Measurements from ENCODE around the gene MLYCD. TPM values are rescaled to one million over a fixed set of nuclear protein-coding genes. Genes with fewer than 3 reads are reported as not detected.

The MLYCD gene
- total RNA-seq, 1 donor: 2.9 TPM

- no peaks in the 10 kb centered on the region for H3K9me3 ChIP-seq (ENCODE audit: low read depth, low read length)
- H3K4me1 ChIP-seq (ENCODE audit: insufficient read depth, low read length): no peaks in the 10 kb centered on the region
- no peak overlapping the region for H3K4me3 ChIP-seq (ENCODE audit: low read length)
- H3K27me3 ChIP-seq (ENCODE audit: insufficient read depth, low read length): no peaks in the 10 kb centered on the region
Observed at GRCh38 chr16:83911290-83911689, 12.4 kb downstream of the MLYCD start.

GRCh38 chr16:83912519-83913244 is 13.8 kb downstream of the MLYCD start:
- no peaks in the 10 kb centered on the region for H3K9me3 ChIP-seq (ENCODE audit: low read depth, low read length)
- no peaks in the 10 kb centered on the region for H3K27me3 ChIP-seq (ENCODE audit: insufficient read depth, low read length)
- no peak overlapping the region for H3K4me3 ChIP-seq (ENCODE audit: low read length)

GRCh38 chr16:83913245-83913633 is 14.3 kb downstream of the MLYCD start:
- Histone ChIP-seq H3K4me1 (ENCODE audit: insufficient read depth, low read length) (no peaks in the 10 kb centered on the region), H3K9me3 (ENCODE audit: low read depth, low read length) (no peaks in the 10 kb centered on the region), H3K4me3 (ENCODE audit: low read length) (no peak overlapping the region), H3K27me3 (ENCODE audit: insufficient read depth, low read length) (no peaks in the 10 kb centered on the region)

More at GRCh38 chr16:83912519-83913244, 13.8 kb downstream of the MLYCD start:
- no peaks in the 10 kb centered on the region for H3K4me1 ChIP-seq (ENCODE audit: insufficient read depth, low read length)

- H3K4me3 ChIP-seq (ENCODE audit: low read length): no peak overlapping the region
- no peaks in the 10 kb centered on the region for H3K27me3 ChIP-seq (ENCODE audit: insufficient read depth, low read length)
- no peaks in the 10 kb centered on the region for H3K4me1 ChIP-seq (ENCODE audit: insufficient read depth, low read length)
Observed at GRCh38 chr16:83914091-83914710, 15.3 kb downstream of the MLYCD start.

GRCh38 chr16:83915081-83915480 is 16.2 kb downstream of the MLYCD start:
- Histone ChIP-seq H3K27me3 (ENCODE audit: insufficient read depth, low read length) (no peaks in the 10 kb centered on the region), H3K4me1 (ENCODE audit: insufficient read depth, low read length) (no peaks in the 10 kb centered on the region), H3K9me3 (ENCODE audit: low read depth, low read length) (no peaks in the 10 kb centered on the region), H3K4me3 (ENCODE audit: low read length) (no peak overlapping the region)

More at GRCh38 chr16:83914091-83914710, 15.3 kb downstream of the MLYCD start:
- H3K9me3 ChIP-seq (ENCODE audit: low read depth, low read length): no peaks in the 10 kb centered on the region

GRCh38 chr16:83915491-83915890 is 16.6 kb downstream of the MLYCD start:
- H3K9me3 ChIP-seq (ENCODE audit: low read depth, low read length): no peaks in the 10 kb centered on the region
- H3K4me3 ChIP-seq (ENCODE audit: low read length): no peak overlapping the region
- no peaks in the 10 kb centered on the region for H3K27me3 ChIP-seq (ENCODE audit: insufficient read depth, low read length)
- H3K4me1 ChIP-seq (ENCODE audit: insufficient read depth, low read length): no peaks in the 10 kb centered on the region

- Histone ChIP-seq H3K9me3 (ENCODE audit: low read depth, low read length) (no peaks in the 10 kb centered on the region), H3K4me3 (ENCODE audit: low read length) (no peak overlapping the region), H3K4me1 (ENCODE audit: insufficient read depth, low read length) (no peaks in the 10 kb centered on the region), H3K27me3 (ENCODE audit: insufficient read depth, low read length) (no peaks in the 10 kb centered on the region)
Observed at GRCh38 chr16:83917152-83918120, 18.5 kb downstream of the MLYCD start.

GRCh38 chr16:83920894-83921491 is 22.1 kb downstream of the MLYCD start:
- no peak overlapping the region for H3K4me3 ChIP-seq (ENCODE audit: low read length)
- H3K4me1 ChIP-seq (ENCODE audit: insufficient read depth, low read length): no peaks in the 10 kb centered on the region
- no peaks in the 10 kb centered on the region for H3K27me3 ChIP-seq (ENCODE audit: insufficient read depth, low read length)
- H3K9me3 ChIP-seq (ENCODE audit: low read depth, low read length): no peaks in the 10 kb centered on the region

- Histone ChIP-seq H3K4me3 (ENCODE audit: low read length) (no peak overlapping the region), H3K27me3 (ENCODE audit: insufficient read depth, low read length) (no peaks in the 10 kb centered on the region), H3K4me1 (ENCODE audit: insufficient read depth, low read length) (no peaks in the 10 kb centered on the region), H3K9me3 (ENCODE audit: low read depth, low read length) (no peaks in the 10 kb centered on the region)
Observed at GRCh38 chr16:83923581-83924365, 24.9 kb downstream of the MLYCD start.

GRCh38 chr16:83924686-83925085 is 25.8 kb downstream of the MLYCD start:
- Histone ChIP-seq H3K4me1 (ENCODE audit: insufficient read depth, low read length) (no peaks in the 10 kb centered on the region), H3K27me3 (ENCODE audit: insufficient read depth, low read length) (no peaks in the 10 kb centered on the region), H3K9me3 (ENCODE audit: low read depth, low read length) (no peaks in the 10 kb centered on the region), H3K4me3 (ENCODE audit: low read length) (no peak overlapping the region)

GRCh38 chr16:83925095-83925905 is 26.4 kb downstream of the MLYCD start:
- Histone ChIP-seq H3K4me1 (ENCODE audit: insufficient read depth, low read length) (no peaks in the 10 kb centered on the region), H3K4me3 (ENCODE audit: low read length) (no peak overlapping the region), H3K9me3 (ENCODE audit: low read depth, low read length) (no peaks in the 10 kb centered on the region), H3K27me3 (ENCODE audit: insufficient read depth, low read length) (no peaks in the 10 kb centered on the region)

- Histone ChIP-seq H3K9me3 (ENCODE audit: low read depth, low read length) (no peaks in the 10 kb centered on the region), H3K4me3 (ENCODE audit: low read length) (no peak overlapping the region), H3K4me1 (ENCODE audit: insufficient read depth, low read length) (no peaks in the 10 kb centered on the region), H3K27me3 (ENCODE audit: insufficient read depth, low read length) (no peaks in the 10 kb centered on the region)
Observed at GRCh38 chr16:83925957-83926725, 27.2 kb downstream of the MLYCD start.

Data from mononuclear cell (primary cell).